Globus pallidus (tissue), 1 donor: ENCODE data around the gene PTP4A1.

ENCODE experiments used
- DNase-seq: peaks from one replicate; pipeline ENCODE4 v3.0.0-alpha.2; 2015; ENCODE audit warnings: low spot score

The PTP4A1 gene

DNA sequence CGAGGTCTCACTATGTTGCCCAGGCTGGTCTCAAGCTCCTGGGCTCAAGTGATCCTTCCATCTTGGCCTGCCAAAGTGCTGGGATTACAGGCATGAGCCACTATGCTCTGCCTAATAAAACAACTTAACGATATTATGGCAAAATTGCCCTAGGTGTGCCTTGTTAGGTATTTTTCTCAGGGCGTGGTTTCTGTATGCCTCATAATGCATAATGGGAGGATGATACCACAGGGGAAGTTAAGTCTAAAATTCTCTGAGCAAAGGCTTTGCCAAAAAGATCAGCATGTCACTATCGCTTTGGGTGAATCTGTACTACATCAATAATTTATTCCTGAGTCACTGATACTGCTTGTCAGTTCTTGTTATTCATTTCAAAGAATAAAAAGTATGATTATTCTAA is 15.9 kb upstream of the PTP4A1 start:
- DNase-seq, result no peak

- no peak for DNase-seq
Measured at GRCh38 chr6:63558278-63558677, 14.0 kb upstream of the PTP4A1 start.

GRCh38 chr6:63560801-63561287 is 11.4 kb upstream of the PTP4A1 start:
- no peak for DNase-seq

DNA sequence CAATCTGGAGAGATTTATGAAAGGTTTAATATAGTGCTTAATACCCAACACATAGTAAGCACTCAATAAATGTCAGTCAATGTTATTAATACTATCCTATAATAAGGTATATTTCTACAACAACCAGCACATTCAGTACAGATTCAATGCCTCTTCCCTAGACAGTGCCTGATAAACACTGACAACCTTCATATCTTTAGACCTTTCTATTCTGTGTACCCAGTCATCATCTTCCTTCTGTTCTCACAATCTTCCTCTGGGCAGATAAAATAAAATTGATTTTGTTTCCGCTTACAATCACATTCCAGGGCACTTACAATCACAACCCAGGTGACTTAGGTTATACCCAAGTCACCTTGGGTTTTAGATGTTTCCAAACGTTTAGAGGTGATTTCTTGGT is 11.0 kb upstream of the PTP4A1 start:
- DNase-seq, result no peak

- no peak for DNase-seq
Measured at GRCh38 chr6:63563235-63563634, 9.0 kb upstream of the PTP4A1 start.

DNA sequence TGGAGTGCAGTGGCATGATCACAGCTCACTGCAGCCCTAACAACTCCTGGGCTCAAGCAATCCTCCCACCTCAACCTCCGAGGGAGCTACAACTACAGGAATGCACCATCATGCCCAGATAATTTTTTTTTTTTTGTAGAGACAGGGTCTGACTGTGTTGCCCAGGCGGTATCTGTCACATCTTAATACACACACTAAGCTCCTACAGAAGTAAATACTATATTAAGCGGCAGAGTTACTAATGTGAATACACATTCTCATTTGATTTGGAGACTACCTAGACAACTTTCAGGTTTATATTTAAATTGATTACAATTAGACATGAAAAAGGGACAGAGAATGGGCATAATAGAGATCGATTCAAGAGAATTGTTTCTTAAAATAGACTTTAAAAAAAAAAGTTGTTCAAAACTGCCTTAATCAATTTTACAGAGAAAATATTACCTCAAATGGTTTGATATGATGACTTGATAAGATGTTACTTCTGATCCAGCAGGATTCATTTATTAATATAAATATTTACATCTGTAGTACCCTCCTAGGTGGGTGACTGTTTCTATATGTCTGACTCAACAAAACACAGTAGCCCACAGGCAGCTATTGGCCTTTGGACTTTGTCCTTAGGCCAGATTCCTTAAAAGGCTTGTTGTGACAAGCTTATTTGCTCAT is 7.1 kb upstream of the PTP4A1 start:
- DNase-seq, result no peak

GRCh38 chr6:63565727-63566596 is 6.3 kb upstream of the PTP4A1 start:
- no peak for DNase-seq

DNA sequence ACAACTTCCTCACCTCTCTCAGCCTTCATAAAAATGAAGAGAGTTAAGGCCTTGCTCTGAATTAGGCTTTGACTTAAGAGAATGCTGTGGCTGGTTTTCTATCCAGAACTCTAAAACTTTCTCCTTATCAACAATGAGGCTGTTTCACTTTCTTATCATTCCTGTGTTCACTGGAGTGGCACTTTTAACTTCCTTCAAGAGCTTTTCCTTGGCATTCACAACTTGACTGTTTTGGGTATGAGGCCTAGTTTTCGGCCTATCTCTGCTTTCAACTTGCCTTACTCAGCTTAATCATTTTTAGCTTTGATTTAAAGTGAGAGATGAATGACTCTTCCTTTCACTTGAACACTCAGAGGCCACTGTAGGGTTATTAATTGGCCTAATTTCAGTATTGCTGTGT is 4.3 kb upstream of the PTP4A1 start:
- DNase-seq, result no peak

GRCh38 chr6:63571361-63572043 is 778 bp upstream of the PTP4A1 start:
- peak; percentile 49 for DNase-seq

- DNase-seq, result no peak
Measured at GRCh38 chr6:63572747-63573075, 431 bp downstream of the PTP4A1 start.

GRCh38 chr6:63573076-63573898 is 1.0 kb downstream of the PTP4A1 start:
- peak; percentile 66 for DNase-seq

GRCh38 chr6:63573899-63574553 is 1.7 kb downstream of the PTP4A1 start:
- DNase-seq, result peak; percentile 35

- DNase-seq, result no peak
Measured at GRCh38 chr6:63574554-63574900, 2.2 kb downstream of the PTP4A1 start.

DNA sequence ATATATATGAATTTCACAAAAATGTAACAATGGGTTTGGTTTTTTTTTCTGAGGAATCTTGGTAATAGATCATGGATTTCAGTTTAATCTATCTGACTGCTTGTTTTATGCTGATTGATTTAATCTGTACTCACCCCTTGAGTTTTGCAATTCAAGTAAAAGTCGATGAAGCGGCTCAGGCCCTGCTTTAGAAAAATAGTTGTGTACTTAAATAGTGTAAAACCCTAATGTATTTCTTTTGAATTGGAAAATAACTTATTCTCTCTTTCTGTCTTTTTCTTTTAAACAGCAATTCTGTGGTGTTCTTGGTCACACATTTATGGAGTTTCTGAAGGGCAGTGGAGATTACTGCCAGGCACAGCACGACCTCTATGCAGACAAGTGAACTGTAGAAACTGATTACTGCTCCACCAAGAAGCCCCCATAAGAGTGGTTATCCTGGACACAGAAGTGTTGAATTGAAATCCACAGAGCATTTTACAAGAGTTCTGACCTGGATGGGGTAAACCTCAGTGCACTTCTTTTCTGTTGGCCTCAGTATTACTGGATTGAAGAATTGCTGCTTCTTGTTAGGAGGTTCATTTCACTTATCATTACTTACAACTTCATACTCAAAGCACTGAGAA is 4.0 kb downstream of the PTP4A1 start:
- DNase-seq, result no peak

GRCh38 chr6:63576985-63577712 is 4.9 kb downstream of the PTP4A1 start:
- no peak for DNase-seq

DNA sequence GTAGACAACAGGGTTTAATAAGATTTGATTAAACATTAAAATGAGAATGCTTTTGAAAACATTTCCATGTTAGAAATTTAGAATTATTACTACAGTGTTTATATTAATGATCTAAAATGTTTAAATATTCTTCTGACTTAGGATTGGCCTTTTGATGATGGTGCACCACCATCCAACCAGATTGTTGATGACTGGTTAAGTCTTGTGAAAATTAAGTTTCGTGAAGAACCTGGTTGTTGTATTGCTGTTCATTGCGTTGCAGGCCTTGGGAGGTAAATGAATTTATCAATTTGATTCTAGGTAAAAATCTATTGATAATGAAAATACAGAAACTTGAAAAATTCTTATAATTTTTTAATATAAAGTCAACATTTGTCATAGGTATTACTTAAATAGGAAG is 6.5 kb downstream of the PTP4A1 start:
- no peak for DNase-seq

GRCh38 chr6:63579937-63580703 is 7.8 kb downstream of the PTP4A1 start:
- DNase-seq, result no peak

GRCh38 chr6:63580704-63580961 is 8.4 kb downstream of the PTP4A1 start:
- DNase-seq, result no peak

DNA sequence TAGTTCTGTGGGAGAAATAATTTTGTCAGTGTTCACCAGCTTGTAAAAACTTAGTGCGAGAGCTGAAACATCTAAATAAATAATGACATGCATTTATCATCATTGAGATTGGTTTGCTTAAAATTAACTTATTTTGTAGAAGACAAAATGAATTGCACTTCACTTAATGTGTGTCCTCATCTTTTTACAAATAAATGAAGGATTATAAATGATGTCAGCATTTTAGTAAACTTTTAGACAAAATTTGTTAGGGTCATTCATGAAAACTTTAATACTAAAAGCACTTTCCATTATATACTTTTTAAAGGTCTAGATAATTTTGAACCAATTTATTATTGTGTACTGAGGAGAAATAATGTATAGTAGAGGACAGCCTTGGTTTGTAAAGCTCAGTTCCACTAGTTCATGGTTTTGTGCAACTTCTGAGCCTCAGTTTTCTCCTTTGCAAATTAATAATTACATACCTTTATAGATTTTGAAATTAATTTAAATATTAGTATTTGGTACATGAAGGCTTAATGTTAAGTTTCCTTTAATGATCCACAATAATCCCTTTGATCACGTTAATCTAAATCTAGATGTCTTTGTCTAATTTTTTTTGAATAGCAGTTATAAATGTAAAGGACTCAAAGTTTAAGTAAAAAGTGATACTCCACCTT is 9.2 kb downstream of the PTP4A1 start:
- DNase-seq, result no peak
